Measurements from ENCODE around the gene GPATCH2.
A peak's percentile ranks its signal among the peaks of the same experiment; 100 is the strongest.

The GPATCH2 gene

GRCh38 chr1:217630711-217631591 lies at the start of gene GPATCH2, which contains the start of gene SPATA17:
Gene GPATCH2 (minus strand): TSS chr1:217631090. CDS start chr1:217630971, 119 bp downstream.
Gene SPATA17 (plus strand): TSS chr1:217631344. CDS start chr1:217631379, 35 bp downstream.
- peak; percentile 89 for DNase-seq (ENCODE audit: low spot score)

- DNase-seq (ENCODE audit: low spot score) = no peak
Observed at GRCh38 chr1:217674028-217674729, 43.3 kb upstream of the GPATCH2 start.

- no peak for DNase-seq (ENCODE audit: low spot score)
Observed at GRCh38 chr1:217673387-217673786, 42.5 kb upstream of the GPATCH2 start.

- DNase-seq (ENCODE audit: low spot score) = no peak
Observed at GRCh38 chr1:217668351-217668940, 37.6 kb upstream of the GPATCH2 start.

- no peak for DNase-seq (ENCODE audit: low spot score)
Observed at GRCh38 chr1:217661407-217661806, 30.5 kb upstream of the GPATCH2 start.

- DNase-seq (ENCODE audit: low spot score) = peak; percentile 61
Observed at GRCh38 chr1:217660353-217661062, 29.6 kb upstream of the GPATCH2 start.

- no peak for DNase-seq (ENCODE audit: low spot score)
Observed at GRCh38 chr1:217650674-217651073, 19.8 kb upstream of the GPATCH2 start.

- no peak for DNase-seq (ENCODE audit: low spot score)
Observed at GRCh38 chr1:217647791-217648190, 16.9 kb upstream of the GPATCH2 start.

- no peak for DNase-seq (ENCODE audit: low spot score)
Observed at GRCh38 chr1:217642455-217642854, 11.6 kb upstream of the GPATCH2 start.

GRCh38 chr1:217627431-217627830 lies 3.5 kb downstream of the GPATCH2 start:
- DNase-seq (ENCODE audit: low spot score) = no peak

- DNase-seq (ENCODE audit: low spot score) = no peak
Observed at GRCh38 chr1:217626321-217626720, 4.6 kb downstream of the GPATCH2 start.

- DNase-seq (ENCODE audit: low spot score) = no peak
Observed at GRCh38 chr1:217622042-217622441, 8.8 kb downstream of the GPATCH2 start.

GRCh38 chr1:217620814-217621213 lies 10.1 kb downstream of the GPATCH2 start:
- no peak for DNase-seq (ENCODE audit: low spot score)

- no peak for DNase-seq (ENCODE audit: low spot score)
Observed at GRCh38 chr1:217617126-217617525, 13.8 kb downstream of the GPATCH2 start.

GRCh38 chr1:217614200-217614712 lies 16.6 kb downstream of the GPATCH2 start:
- no peak for DNase-seq (ENCODE audit: low spot score)

GRCh38 chr1:217605390-217605789 lies 25.5 kb downstream of the GPATCH2 start:
- no peak for DNase-seq (ENCODE audit: low spot score)

- DNase-seq (ENCODE audit: low spot score) = no peak
Observed at GRCh38 chr1:217602380-217602779, 28.5 kb downstream of the GPATCH2 start.

- DNase-seq (ENCODE audit: low spot score) = no peak
Observed at GRCh38 chr1:217599154-217599553, 31.7 kb downstream of the GPATCH2 start.

GRCh38 chr1:217590598-217590997 lies 40.3 kb downstream of the GPATCH2 start:
- no peak for DNase-seq (ENCODE audit: low spot score)

- no peak for DNase-seq (ENCODE audit: low spot score)
Observed at GRCh38 chr1:217586586-217586985, 44.3 kb downstream of the GPATCH2 start.

GRCh38 chr1:217585577-217585976 lies 45.3 kb downstream of the GPATCH2 start:
- DNase-seq (ENCODE audit: low spot score) = no peak
